MV-4-11 (cell line): Measurements from ENCODE around the gene LRTM2.

Experiments used
- DNase-seq: peaks from one replicate; lab custom pipeline; 2025; lab: John Stamatoyannopoulos, UW

Gene LRTM2

GRCh38 chr12:1885082-1885596 lies 64.8 kb downstream of the LRTM2 start:
- no peak for DNase-seq

DNA sequence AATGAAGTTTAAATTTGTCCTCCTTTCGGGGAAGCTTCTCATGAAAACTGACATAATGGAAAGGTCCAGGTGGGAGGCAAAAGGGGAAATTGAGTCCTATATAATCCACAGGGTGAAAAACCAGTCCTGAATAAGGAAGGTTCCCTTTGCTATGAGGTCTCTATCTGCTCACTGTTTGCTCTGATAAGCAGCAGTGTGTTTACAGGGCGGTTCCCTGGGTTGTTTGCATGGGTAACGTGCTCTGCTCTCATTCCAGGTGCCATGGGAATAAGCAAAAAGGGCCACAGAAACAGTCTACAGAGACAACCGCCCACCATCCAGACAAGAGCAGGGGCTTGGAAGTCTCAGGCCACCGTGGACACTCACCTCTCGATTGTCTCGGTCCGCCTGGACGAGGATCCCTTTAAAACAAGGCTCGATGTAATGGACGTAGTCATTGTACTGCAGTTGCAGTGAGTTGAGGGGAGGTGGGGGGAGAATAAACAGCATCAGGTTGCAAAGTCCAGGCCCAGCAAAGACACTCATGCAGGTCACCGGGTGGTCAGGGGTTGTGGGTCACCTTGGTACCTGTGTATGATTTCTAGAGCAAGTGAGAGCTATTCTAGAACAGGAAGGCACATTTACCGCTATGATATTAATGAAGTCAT lies 65.4 kb downstream of the LRTM2 start:
- no peak for DNase-seq
